GM12878 (cell line): Measurements from ENCODE around the gene SUV39H1. TPM values are rescaled to one million over a fixed set of nuclear protein-coding genes. Genes with fewer than 3 reads are reported as not detected.
A peak's percentile ranks its signal among the peaks of the same experiment; 100 is the strongest.

Experiments
- ATAC-seq: fragments of 200-7000 bp; cut with Tn5 transposase; 3 replicates; pipeline ENCODE4 v1.9.1; 2020; ENCODE audit warnings: mild to moderate bottlenecking, moderate library complexity
- BruUV-seq: library from RNA; stranded (reverse); fragments of 400-500 nt; replicated peaks from 2 replicates; lab custom pipeline; 2021; lab: Mats Ljungman, UMichigan
- CTCF ChIA-PET: fragments of 300-600 bp; sonication (Branson Sonifier 250); formaldehyde crosslinking; extraction: SDS; loops from one replicate; lab custom pipeline; 2021; ENCODE audit warnings: inconsistent platforms; lab: Yijun Ruan, JAX
- POLR2A ChIA-PET: fragments of 350-600 bp; formaldehyde crosslinking; extraction: SDS; loops from one replicate; lab custom pipeline; 2021; ENCODE audit warnings: inconsistent platforms; lab: Charles Lee
- RAD21 ChIA-PET: fragments of 300-600 bp; sonication (Branson Sonifier 250); formaldehyde crosslinking; loops from one replicate; lab custom pipeline; 2023; ENCODE audit warnings: antibody characterized with exemption; ENCODE audit not compliant: unreplicated experiment; lab: Charles Lee
- SMC1A ChIA-PET: fragments of 300-600 bp; sonication (Branson Sonifier 250); formaldehyde crosslinking; loops from one replicate; lab custom pipeline; 2023; ENCODE audit not compliant: unreplicated experiment, uncharacterized antibody; lab: Charles Lee
- DNase-seq: peaks from one replicate; pipeline ENCODE4 v3.0.0-alpha.2; 2011; ENCODE audit warnings: low read depth, low spot score
- FAIRE-seq: peaks from 3 replicates; lab custom pipeline; 2011; peaks lifted over from hg19 to GRCh38; lab: Jason Lieb, UNC
- H2AFZ ChIP-seq: 2 replicates; pipeline ENCODE4 v1.6.0; 2011; ENCODE audit warnings: low read depth, low read length, control low read depth; ENCODE audit not compliant: control insufficient read depth
- H3K27ac ChIP-seq: 2 replicates; pipeline ENCODE4 v1.5.1; 2011; ENCODE audit warnings: control low read depth; ENCODE audit not compliant: control insufficient read depth, insufficient read depth
- H3K27me3 ChIP-seq, 2 experiments: replicated peaks in 1 of 2; 2 replicates each; pipeline versions ENCODE4 v1.6.0 to v1.6.1; 2011; ENCODE audit warnings: low read length in 1 of 2; ENCODE audit not compliant: control insufficient read depth in 2 of 2, insufficient read depth in 2 of 2
- H3K36me3 ChIP-seq, 2 experiments: 2 replicates each; pipeline ENCODE4 v1.5.1; 2011; ENCODE audit warnings: low read length in 1 of 2; ENCODE audit not compliant: control insufficient read depth in 2 of 2, insufficient read depth in 2 of 2
- H3K4me1 ChIP-seq: 2 replicates; pipeline ENCODE4 v1.6.1; 2011; ENCODE audit warnings: mild to moderate bottlenecking, low read length, moderate library complexity, mixed read lengths; ENCODE audit not compliant: control insufficient read depth, insufficient read depth
- H3K4me2 ChIP-seq: 2 replicates; pipeline ENCODE4 v1.6.0; 2011; ENCODE audit warnings: control low read depth; ENCODE audit not compliant: control insufficient read depth, insufficient read depth
- H3K4me3 ChIP-seq: fragments of 200-600 bp; sonication (generic); 2 replicates; pipeline ENCODE4 v1.5.1; 2016
- H3K79me2 ChIP-seq: 2 replicates; pipeline ENCODE4 v1.6.0; 2011; ENCODE audit warnings: low read length; ENCODE audit not compliant: control insufficient read depth, insufficient read depth
- H3K9ac ChIP-seq: 2 replicates; pipeline ENCODE4 v1.8.0; 2011; ENCODE audit warnings: low read length, control low read depth, mixed read lengths; ENCODE audit not compliant: control insufficient read depth, insufficient read depth
- H3K9me3 ChIP-seq: replicated peaks from 3 replicates; pipeline ENCODE4 v1.5.1; 2011; ENCODE audit warnings: mild to moderate bottlenecking, low read length; ENCODE audit not compliant: control insufficient read depth, insufficient read depth
- H4K20me1 ChIP-seq: 2 replicates; pipeline ENCODE4 v1.6.0; 2011; ENCODE audit not compliant: control insufficient read depth, insufficient read depth
- BCL11A ChIP-seq: IDR thresholded peaks from 2 replicates; pipeline ENCODE4 v1.6.1; 2011; ENCODE audit warnings: low read depth, low read length
- JUNB ChIP-seq: IDR thresholded peaks from 2 replicates; pipeline ENCODE4 v1.6.1; 2016; ENCODE audit warnings: antibody characterized with exemption, mild to moderate bottlenecking
- MLLT1 ChIP-seq: fragments of 450-650 bp; IDR thresholded peaks from 2 replicates; pipeline ENCODE4 v1.6.1; 2016; ENCODE audit warnings: mild to moderate bottlenecking
- NFYB ChIP-seq: IDR thresholded peaks from 2 replicates; pipeline ENCODE4 v1.6.1; 2011; ENCODE audit warnings: low read depth, mild to moderate bottlenecking, low read length, improper control_type of control experiment, moderate library complexity; ENCODE audit not compliant: insufficient read depth
- PAX8 ChIP-seq: fragments of 450-650 bp; IDR thresholded peaks from 2 replicates; pipeline ENCODE4 v1.6.1; 2017; ENCODE audit warnings: mild to moderate bottlenecking, moderate library complexity
- REST ChIP-seq: IDR thresholded peaks from 2 replicates; pipeline ENCODE4 v1.6.1; 2012; ENCODE audit warnings: mild to moderate bottlenecking, low read depth, low read length
- RUNX3 ChIP-seq: IDR thresholded peaks from 2 replicates; pipeline ENCODE4 v1.6.1; 2012; ENCODE audit warnings: low read length, inconsistent platforms
- SMAD5 ChIP-seq: IDR thresholded peaks from 2 replicates; pipeline ENCODE4 v1.6.1; 2016; ENCODE audit warnings: antibody characterized with exemption, low read depth
- SP1 ChIP-seq: IDR thresholded peaks from one replicate; pipeline ENCODE4 v1.6.1; 2011; ENCODE audit warnings: low read depth, low read length
- TBL1XR1 ChIP-seq: IDR thresholded peaks from 2 replicates; pipeline ENCODE4 v1.6.1; 2012; ENCODE audit warnings: low read depth, low read length, improper control_type of control experiment
- WGBS: methylation state at CpG from one replicate; pipeline ENCODE4 v1.1.6; 2016; ENCODE audit warnings: low lambda C conversion rate; ENCODE audit not compliant: insufficient replicate concordance, insufficient coverage; ENCODE audit errors: missing lambda C conversion rate; 5-methylcytosine and 5-hydroxymethylcytosine counted together
- in situ Hi-C: fragments of 300-500 bp; cut with MboI; formaldehyde crosslinking; loops from 9 replicates; pipeline ENCODE4 v1.14.3; 2018; ENCODE audit warnings: mixed read lengths
- intact Hi-C: fragments of 100-400 bp; cut with micrococcal nuclease; formaldehyde crosslinking; loops from one replicate; pipeline ENCODE4 v1.14.2; 2022; ENCODE audit not compliant: unreplicated experiment
- polyA plus RNA-seq, 11 experiments: library from polyadenylated mRNA; depleted of rRNA in 4 of 11; unstranded in 6 of 11; stranded (reverse) in 5 of 11; fragments of >200 nt; fragmentation: Nextera tagmentation in 4 of 11; fragmentation: Illumina TruSeq in 1 of 11; extraction: Ambion mirVana in 4 of 11; extraction: Trizol in 1 of 11; gene quantifications; 1 replicate in 1 of 11; 2 replicates in 10 of 11; pipeline versions ENCODE4 v1.2.1 to v1.2.3, GENCODE V29; 2011 to 2016; ENCODE audit warnings: inconsistent platforms in 2 of 11, missing spikeins in 2 of 11, low read depth in 1 of 11
- total RNA-seq, 4 experiments: library from RNA; depleted of rRNA in 3 of 4; stranded (reverse); fragments of >200 nt in 3 of 4; fragmentation: Illumina TruSeq in 1 of 4; extraction: Trizol in 1 of 4; gene quantifications; 2 replicates each; pipeline versions ENCODE4 v1.2.1 to v1.2.3, GENCODE V29; 2013 to 2021

Gene SUV39H1
- total and polyA plus RNA-seq, 10 of the 15 experiments (the other 5 are each of a cell fraction or from before 2014, with no cell fraction given), result 4.9 to 33.2 (median 17.1) TPM

- TF ChIP-seq NFYB, result no peak
- no peak for TF ChIP-seq TBL1XR1
- TF ChIP-seq BCL11A, result no peak
- TF ChIP-seq PAX8, result no peak
- no peak for TF ChIP-seq JUNB
- TF ChIP-seq, all 136 proteins: peak for 0
These were observed 1.6 kb upstream of the SUV39H1 start (continued) for GRCh38 chrX:48694776-48695533.

- H3K9me3 ChIP-seq, result no peaks in the 10 kb centered on the region; the same call in 2 of the 3 replicates
- peaks cover 6% of the 10 kb centered on the region for H3K4me1 ChIP-seq
- FAIRE-seq (peak; percentile 72), ATAC-seq (no peak), DNase-seq (no peak)
- TF ChIP-seq MLLT1 (peak; percentile 83), RUNX3 (0 out of 2 replicates have a peak, but pooled peaks have one; percentile 8), SMAD5 (no peak), REST (no peak), SP1 (no peak)
- 69% methylated on average over 14 of the region's 14 CpGs for WGBS
- peaks cover 14% of the 10 kb centered on the region for H3K79me2 ChIP-seq
- H3K36me3 ChIP-seq, result peaks cover 0 to 1% of the 10 kb centered on the region in 2 experiments; a peak in 1 of 4 replicates
- H2AFZ ChIP-seq, result peak overlapping the region; percentile 37
- POLR2A ChIA-PET, result interaction anchor here (1.2 to 2.0 kb wide), 5 partner anchors 12 to 242 kb away, joined by 3 to 9 read pairs (median 5); partner anchors contain the start of gene WAS
- CTCF ChIA-PET, result interaction anchor here (0.9 kb wide), 1 partner anchor 47 kb away, joined by 3 read pairs; no protein-coding TSS in a partner anchor
- no peaks in the 10 kb centered on the region for H3K27me3 ChIP-seq
- SMC1A ChIA-PET, result interaction anchor here (1.4 kb wide), 1 partner anchor 47 kb away, joined by 5 read pairs; no protein-coding TSS in a partner anchor
- H3K4me2 ChIP-seq, result peak overlapping the region; percentile 87
- RAD21 ChIA-PET, result interaction anchor here (1.6 kb wide), 1 partner anchor 11 kb away, joined by 3 read pairs; the partner anchor contains the start of gene WAS
- BruUV-seq, result no TSS peak
- in situ Hi-C loops, result no loop called here
- H3K9ac ChIP-seq, result peak overlapping the region; percentile 73
- no peaks in the 10 kb centered on the region for H4K20me1 ChIP-seq
- no peak overlapping the region for H3K4me3 ChIP-seq
- no peak overlapping the region for H3K27ac ChIP-seq
- intact Hi-C loops, result loop anchor here (5.0 kb wide), 2 partner anchors 107 to 217 kb away; partner anchors contain the start of genes HDAC6 and SLC35A2
These were observed 1.0 kb upstream of the SUV39H1 start for GRCh38 chrX:48695534-48695896.
